ENCODE measurements around the gene PRDM16. TPM values are rescaled to one million over a fixed set of nuclear protein-coding genes. Genes with fewer than 3 reads are reported as not detected.

The PRDM16 gene
- polyA plus RNA-seq, 1 of the 3 experiments (the other 2 are of a cell fraction), result not detected

- DNase-seq, result no peak
- Histone ChIP-seq H2AFZ (ENCODE audit: low read depth) (no peak overlapping the region), H3K27ac (ENCODE audit: low read depth in 2 of 2, low read length in 1 of 2) (no peak overlapping the region), H3K4me2 (no peak overlapping the region), H3F3A (replicated peaks; ENCODE audit: insufficient read depth) (no peaks in the 10 kb centered on the region), H4K20me1 (ENCODE audit: insufficient read depth) (no peaks in the 10 kb centered on the region), H3K36me3 (replicated peaks in 1 of 2; ENCODE audit: control insufficient read depth in 1 of 2, insufficient read depth in 2 of 2, low read length in 1 of 2) (no peaks in the 10 kb centered on the region), H3K9ac (no peak overlapping the region), H3K4me3 (ENCODE audit: low read depth in 2 of 2, low read length in 1 of 2) (no peak overlapping the region), H3K79me2 (ENCODE audit: insufficient read depth) (no peaks in the 10 kb centered on the region), H3K27me3 (ENCODE audit: insufficient read depth) (peaks cover 2% of the 10 kb centered on the region; the same call in 1 of the 2 replicates), H3K4me1 (ENCODE audit: control insufficient read depth in 1 of 2, insufficient read depth in 2 of 2, low read depth in 1 of 2, low read length in 1 of 2) (no peaks in the 10 kb centered on the region), H3K9me3 (no peaks in the 10 kb centered on the region), H3K9me2 (no peaks in the 10 kb centered on the region)
- TF ChIP-seq TCF12 (IDR thresholded peaks at IDR 0.05) (no peak), TEAD4 (IDR thresholded peaks at IDR 0.05; ENCODE audit: borderline replicate concordance, insufficient read depth) (no peak), YY1 (IDR thresholded peaks at IDR 0.05; ENCODE audit: low read depth) (no peak)
- CTCF ChIA-PET, result no interaction called here
- 56% methylated on average over 11 of the region's 15 CpGs for WGBS (ENCODE audit: low lambda C conversion rate)
- POLR2A ChIA-PET, result no interaction called here
These were observed 174.3 kb downstream of the PRDM16 start for GRCh38 chr1:3243304-3243703.

DNA sequence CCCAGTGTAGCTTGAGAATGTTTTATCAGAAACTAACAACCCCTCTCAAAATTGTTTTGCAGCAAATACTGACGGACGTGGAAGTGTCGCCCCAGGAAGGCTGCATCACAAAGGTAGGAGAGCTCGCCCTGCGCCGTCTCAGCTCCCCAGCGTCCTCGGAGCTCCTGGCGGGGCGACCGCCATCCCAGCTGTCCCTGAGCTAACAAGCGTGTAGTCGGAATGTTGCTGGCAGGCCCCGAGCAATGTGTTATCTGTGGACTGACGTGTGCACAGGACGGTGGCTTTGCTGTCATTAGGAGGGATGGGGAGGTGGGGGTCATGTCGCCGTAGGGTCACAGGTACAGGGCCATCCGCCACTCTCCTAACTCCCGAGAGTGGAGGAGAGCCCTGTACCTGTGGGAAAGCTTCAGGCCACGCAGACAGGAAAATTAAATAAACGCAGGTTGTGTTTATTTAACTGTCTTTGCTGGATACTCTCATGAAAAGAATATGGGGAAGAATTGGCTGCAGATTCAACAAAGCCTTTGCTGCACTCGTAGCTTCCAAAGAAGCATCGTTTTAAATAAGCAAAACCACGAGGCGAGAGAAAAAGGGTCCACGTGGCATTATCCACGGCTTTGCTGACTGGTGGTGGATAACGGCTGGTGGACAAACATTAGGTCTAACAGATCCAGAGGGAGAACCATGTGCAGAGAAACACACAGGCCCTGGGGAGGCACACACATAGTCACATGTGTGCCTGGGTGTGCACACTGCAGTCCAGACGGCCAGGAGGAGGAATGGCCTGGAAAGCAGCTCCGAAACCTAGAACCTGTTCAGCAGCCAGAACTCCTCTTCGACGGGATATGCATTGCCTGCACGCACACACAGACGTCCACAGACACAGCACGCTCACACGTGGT lies 175.3 kb downstream of the PRDM16 start:
- H3K27me3 ChIP-seq (ENCODE audit: insufficient read depth), result peaks cover 10% of the 10 kb centered on the region; the same call in 1 of the 2 replicates
- no peaks in the 10 kb centered on the region for H3K36me3 ChIP-seq (replicated peaks in 1 of 2; ENCODE audit: control insufficient read depth in 1 of 2, insufficient read depth in 2 of 2, low read length in 1 of 2)
- H2AFZ ChIP-seq (ENCODE audit: low read depth), result no peak overlapping the region
- no peaks in the 10 kb centered on the region for H3K4me1 ChIP-seq (ENCODE audit: control insufficient read depth in 1 of 2, insufficient read depth in 2 of 2, low read depth in 1 of 2, low read length in 1 of 2)
- H4K20me1 ChIP-seq (ENCODE audit: insufficient read depth), result no peaks in the 10 kb centered on the region
- H3K4me2 ChIP-seq, result no peak overlapping the region
- H3K79me2 ChIP-seq (ENCODE audit: insufficient read depth), result no peaks in the 10 kb centered on the region
- H3K27ac ChIP-seq (ENCODE audit: low read depth in 2 of 2, low read length in 1 of 2), result no peak overlapping the region
- no peak overlapping the region for H3K4me3 ChIP-seq (ENCODE audit: low read depth in 2 of 2, low read length in 1 of 2)
- H3K9me2 ChIP-seq, result no peaks in the 10 kb centered on the region
- H3K9ac ChIP-seq, result no peak overlapping the region
- ChIA-PET CTCF (interaction anchor here (0.7 kb wide), 1 partner anchor 26 kb away, joined by 3 read pairs; no protein-coding TSS in a partner anchor), POLR2A (no interaction called here)
- no peaks in the 10 kb centered on the region for H3K9me3 ChIP-seq
- no peaks in the 10 kb centered on the region for H3F3A ChIP-seq (replicated peaks; ENCODE audit: insufficient read depth)
- WGBS (ENCODE audit: low lambda C conversion rate), result 20% methylated on average over 36 of the region's 37 CpGs
- TF ChIP-seq RCOR1 (IDR thresholded peaks at IDR 0.05; ENCODE audit: low read length) (no peak), GATA2 (CRISPR knock-in tag; IDR thresholded peaks at IDR 0.05) (no peak), IRF3 (IDR thresholded peaks at IDR 0.05; ENCODE audit: low read depth, low read length) (no peak)
- DNase-seq, result no peak

DNA sequence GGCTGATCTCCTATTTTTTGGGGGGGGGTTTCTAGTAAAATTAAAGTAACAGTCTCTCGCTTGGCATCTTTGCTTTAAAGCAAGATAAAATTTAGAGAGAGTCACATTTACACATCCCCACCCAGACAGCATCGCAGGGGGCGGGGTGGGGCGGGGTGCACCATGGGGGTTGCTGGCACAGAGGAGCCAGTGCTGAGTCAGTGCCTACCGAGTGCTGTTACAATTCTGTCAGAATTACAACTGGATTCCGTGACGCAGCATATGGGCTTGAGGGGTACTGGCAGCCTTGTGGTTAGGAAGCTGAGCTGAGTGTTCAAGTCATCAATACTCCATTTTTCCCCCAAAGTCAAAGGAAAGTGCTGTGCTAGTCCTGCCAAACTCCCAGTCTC lies 175.9 kb downstream of the PRDM16 start:
- 33% methylated on average over 7 of the region's 7 CpGs for WGBS (ENCODE audit: low lambda C conversion rate)
- no peaks in the 10 kb centered on the region for H3K79me2 ChIP-seq (ENCODE audit: insufficient read depth)
- H3K27me3 ChIP-seq (ENCODE audit: insufficient read depth), result peaks cover 12% of the 10 kb centered on the region; the same call in 1 of the 2 replicates
- H3K9me2 ChIP-seq, result no peaks in the 10 kb centered on the region
- no peaks in the 10 kb centered on the region for H4K20me1 ChIP-seq (ENCODE audit: insufficient read depth)
- no peak overlapping the region for H3K4me3 ChIP-seq (ENCODE audit: low read depth in 2 of 2, low read length in 1 of 2)
- TF ChIP-seq SMC3 (IDR thresholded peaks at IDR 0.05; ENCODE audit: low read depth, low read length) (no peak), GATA2 (CRISPR knock-in tag; IDR thresholded peaks at IDR 0.05) (no peak), FOXJ3 (CRISPR knock-in tag; IDR thresholded peaks at IDR 0.05) (no peak), GABPA (IDR thresholded peaks at IDR 0.05; ENCODE audit: low read depth) (no peak), PBX3 (IDR thresholded peaks at IDR 0.05) (no peak), NFIC (IDR thresholded peaks at IDR 0.05; ENCODE audit: borderline replicate concordance) (no peak)
- TF ChIP-seq, protein P1, sequence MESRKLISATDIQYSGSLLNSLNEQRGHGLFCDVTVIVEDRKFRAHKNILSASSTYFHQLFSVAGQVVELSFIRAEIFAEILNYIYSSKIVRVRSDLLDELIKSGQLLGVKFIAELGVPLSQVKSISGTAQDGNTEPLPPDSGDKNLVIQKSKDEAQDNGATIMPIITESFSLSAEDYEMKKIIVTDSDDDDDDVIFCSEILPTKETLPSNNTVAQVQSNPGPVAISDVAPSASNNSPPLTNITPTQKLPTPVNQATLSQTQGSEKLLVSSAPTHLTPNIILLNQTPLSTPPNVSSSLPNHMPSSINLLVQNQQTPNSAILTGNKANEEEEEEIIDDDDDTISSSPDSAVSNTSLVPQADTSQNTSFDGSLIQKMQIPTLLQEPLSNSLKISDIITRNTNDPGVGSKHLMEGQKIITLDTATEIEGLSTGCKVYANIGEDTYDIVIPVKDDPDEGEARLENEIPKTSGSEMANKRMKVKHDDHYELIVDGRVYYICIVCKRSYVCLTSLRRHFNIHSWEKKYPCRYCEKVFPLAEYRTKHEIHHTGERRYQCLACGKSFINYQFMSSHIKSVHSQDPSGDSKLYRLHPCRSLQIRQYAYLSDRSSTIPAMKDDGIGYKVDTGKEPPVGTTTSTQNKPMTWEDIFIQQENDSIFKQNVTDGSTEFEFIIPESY (IDR thresholded peaks at IDR 0.05; ENCODE audit: borderline replicate concordance, low read depth), result no peak
- no peak overlapping the region for H2AFZ ChIP-seq (ENCODE audit: low read depth)
- no peak overlapping the region for H3K27ac ChIP-seq (ENCODE audit: low read depth in 2 of 2, low read length in 1 of 2)
- CTCF ChIA-PET, result no interaction called here
- no peak for DNase-seq
- POLR2A ChIA-PET, result no interaction called here
- H3F3A ChIP-seq (replicated peaks; ENCODE audit: insufficient read depth), result no peaks in the 10 kb centered on the region
- H3K9ac ChIP-seq, result no peak overlapping the region
- no peak overlapping the region for H3K4me2 ChIP-seq
- H3K4me1 ChIP-seq (ENCODE audit: control insufficient read depth in 1 of 2, insufficient read depth in 2 of 2, low read depth in 1 of 2, low read length in 1 of 2), result no peaks in the 10 kb centered on the region
- no peaks in the 10 kb centered on the region for H3K36me3 ChIP-seq (replicated peaks in 1 of 2; ENCODE audit: control insufficient read depth in 1 of 2, insufficient read depth in 2 of 2, low read length in 1 of 2)
- no peaks in the 10 kb centered on the region for H3K9me3 ChIP-seq

Data from SK-N-SH (cell line).